Mesenchymal stem cell (in vitro differentiated cells and primary cell): ENCODE data around the gene ALPK3.

ENCODE experiments used
- DNase-seq: peaks from one replicate; pipeline ENCODE4 v3.0.0-alpha.2; 2013
- H2AFZ ChIP-seq: one replicate; pipeline ENCODE4 v1.6.1; 2013; ENCODE audit warnings: low read depth, mild to moderate bottlenecking, control low read depth, inconsistent platforms, low read length, moderate library complexity
- H2AK5ac ChIP-seq: 2 replicates; pipeline ENCODE4 v1.6.1; 2013; ENCODE audit warnings: low read length, moderate library complexity, mild to moderate bottlenecking, inconsistent platforms; ENCODE audit not compliant: severe bottlenecking
- H2BK120ac ChIP-seq: one replicate; pipeline ENCODE4 v1.6.1; 2013; ENCODE audit warnings: low read depth, mild to moderate bottlenecking, inconsistent platforms, low read length, moderate library complexity
- H2BK12ac ChIP-seq, 2 experiments: one replicate each; pipeline ENCODE4 v1.6.1; 2013; ENCODE audit warnings: inconsistent platforms in 2 of 2, low read length in 2 of 2, mild to moderate bottlenecking in 2 of 2, moderate library complexity in 2 of 2, control low read depth in 1 of 2
- H2BK15ac ChIP-seq: one replicate; pipeline ENCODE4 v1.6.1; 2013; ENCODE audit warnings: mild to moderate bottlenecking, low read depth, inconsistent platforms; ENCODE audit not compliant: poor library complexity, severe bottlenecking
- H2BK5ac ChIP-seq: 2 replicates; pipeline ENCODE4 v1.6.1; 2013; ENCODE audit warnings: low read depth, mild to moderate bottlenecking, low read length, control low read depth, inconsistent platforms; ENCODE audit not compliant: poor library complexity, severe bottlenecking
- H3K14ac ChIP-seq, 2 experiments: one replicate each; pipeline ENCODE4 v1.6.1; 2013; ENCODE audit warnings: inconsistent platforms in 2 of 2, low read length in 2 of 2, control low read depth in 1 of 2, mild to moderate bottlenecking in 1 of 2, moderate library complexity in 1 of 2
- H3K18ac ChIP-seq, 2 experiments: one replicate each; pipeline ENCODE4 v1.6.1; 2013; ENCODE audit warnings: inconsistent platforms in 2 of 2, low read length in 2 of 2, control low read depth in 1 of 2, low read depth in 1 of 2, mild to moderate bottlenecking in 1 of 2
- H3K23ac ChIP-seq, 2 experiments: one replicate each; pipeline ENCODE4 v1.6.1; 2013; ENCODE audit warnings: inconsistent platforms in 2 of 2, low read length in 2 of 2, mild to moderate bottlenecking in 2 of 2, moderate library complexity in 2 of 2, control low read depth in 1 of 2
- H3K27ac ChIP-seq: 2 replicates; pipeline ENCODE4 v1.5.1; 2013; ENCODE audit warnings: mild to moderate bottlenecking, moderate library complexity, low read length, control low read depth, inconsistent platforms; ENCODE audit not compliant: poor library complexity, severe bottlenecking
- H3K27me3 ChIP-seq, 2 experiments: 2 replicates each; pipeline versions ENCODE4 v1.6.1 to v1.7.0; 2013; ENCODE audit warnings: low read length in 2 of 2, mild to moderate bottlenecking in 2 of 2, moderate library complexity in 2 of 2, control low read depth in 1 of 2, inconsistent platforms in 1 of 2; ENCODE audit not compliant: control insufficient read depth in 1 of 2, insufficient read depth in 1 of 2
- H3K36me3 ChIP-seq, 2 experiments: 2 replicates each; pipeline versions ENCODE4 v1.6.1 to v1.7.0; 2013; ENCODE audit warnings: low read length in 2 of 2, control low read depth in 1 of 2, inconsistent platforms in 1 of 2, low read depth in 1 of 2, mild to moderate bottlenecking in 1 of 2; ENCODE audit not compliant: insufficient read depth in 2 of 2, control insufficient read depth in 1 of 2
- H3K4ac ChIP-seq, 2 experiments: one replicate each; pipeline ENCODE4 v1.6.1; 2013; ENCODE audit warnings: inconsistent platforms in 2 of 2, low read length in 2 of 2, mild to moderate bottlenecking in 2 of 2, moderate library complexity in 2 of 2, control low read depth in 1 of 2, low read depth in 1 of 2
- H3K4me1 ChIP-seq: 2 replicates; pipeline ENCODE4 v1.6.1; 2013; ENCODE audit warnings: low read depth, low read length, control low read depth; ENCODE audit not compliant: control insufficient read depth, insufficient read depth
- H3K4me2 ChIP-seq: 2 replicates; pipeline ENCODE4 v1.6.1; 2013; ENCODE audit warnings: low read length, mild to moderate bottlenecking, inconsistent platforms; ENCODE audit not compliant: poor library complexity, severe bottlenecking
- H3K4me3 ChIP-seq, 2 experiments: 2 replicates each; pipeline versions ENCODE4 v1.5.1 to v1.7.0; 2013; ENCODE audit warnings: low read length in 2 of 2, mild to moderate bottlenecking in 2 of 2, control low read depth in 1 of 2, low read depth in 1 of 2; ENCODE audit not compliant: insufficient read depth in 1 of 2
- H3K79me1 ChIP-seq: replicated peaks from 2 replicates; pipeline ENCODE4 v1.6.1; 2013; ENCODE audit warnings: mild to moderate bottlenecking, control low read depth, low read length, inconsistent platforms; ENCODE audit not compliant: poor library complexity, severe bottlenecking
- H3K9ac ChIP-seq: 2 replicates; pipeline ENCODE4 v1.7.0; 2013; ENCODE audit warnings: mild to moderate bottlenecking, low read length, moderate library complexity
- H3K9me3 ChIP-seq: 2 replicates; pipeline ENCODE4 v1.7.0; 2013; ENCODE audit warnings: mild to moderate bottlenecking, low read length; ENCODE audit not compliant: control insufficient read depth
- H4K8ac ChIP-seq: one replicate; pipeline ENCODE4 v1.6.1; 2013; ENCODE audit warnings: inconsistent platforms, mild to moderate bottlenecking, low read length, moderate library complexity
- H4K91ac ChIP-seq: one replicate; pipeline ENCODE4 v1.6.1; 2013; ENCODE audit warnings: mild to moderate bottlenecking, low read length, inconsistent platforms
- WGBS: methylation state at CpG from one replicate; pipeline ENCODE4 v1.1.7; 2013; ENCODE audit warnings: mixed read lengths; 5-methylcytosine and 5-hydroxymethylcytosine counted together

ALPK3 gene

GRCh38 chr15:84804005-84804900 is 12.9 kb upstream of the ALPK3 start:
- Histone ChIP-seq H4K91ac (no peak overlapping the region), H3K27me3 (no peaks in the 10 kb centered on the region), H2AK5ac (no peak overlapping the region), H3K9me3 (no peaks in the 10 kb centered on the region), H3K36me3 (peaks cover 49 to 71% of the 10 kb centered on the region in 2 experiments), H4K8ac (no peak overlapping the region), H3K4ac (no peak overlapping the region), H3K18ac (no peak overlapping the region), H3K4me1 (no peaks in the 10 kb centered on the region), H2BK15ac (no peak overlapping the region), H3K4me3 (no peak overlapping the region), H2BK12ac (no peak overlapping the region), H3K4me2 (no peak overlapping the region), H2AFZ (no peak overlapping the region), H3K23ac (no peak overlapping the region), H3K9ac (no peak overlapping the region), H2BK5ac (no peak overlapping the region), H3K79me1 (peaks cover 22% of the 10 kb centered on the region), H3K27ac (no peak overlapping the region), H2BK120ac (no peak overlapping the region), H3K14ac (peak overlapping the region in 1 of 2 experiments; percentile 24)
- WGBS, result 91% methylated on average over 4 of the region's 4 CpGs
- no peak for DNase-seq

GRCh38 chr15:84805221-84805620 is 11.9 kb upstream of the ALPK3 start:
- no peaks in the 10 kb centered on the region for H3K27me3 ChIP-seq
- H3K14ac ChIP-seq, result no peak overlapping the region
- no peak overlapping the region for H2BK12ac ChIP-seq
- no peak overlapping the region for H3K23ac ChIP-seq
- H2BK120ac ChIP-seq, result no peak overlapping the region
- H3K9me3 ChIP-seq, result no peaks in the 10 kb centered on the region
- H3K4me1 ChIP-seq, result peaks cover 3% of the 10 kb centered on the region
- H2AK5ac ChIP-seq, result no peak overlapping the region
- no peak overlapping the region for H3K9ac ChIP-seq
- no peak overlapping the region for H4K91ac ChIP-seq
- no peak overlapping the region for H3K4me3 ChIP-seq
- H3K27ac ChIP-seq, result no peak overlapping the region
- no peak for DNase-seq
- no peak overlapping the region for H3K4ac ChIP-seq
- H2BK5ac ChIP-seq, result no peak overlapping the region
- no peak overlapping the region for H3K4me2 ChIP-seq
- H3K18ac ChIP-seq, result no peak overlapping the region
- no peak overlapping the region for H2AFZ ChIP-seq
- H2BK15ac ChIP-seq, result no peak overlapping the region
- H3K36me3 ChIP-seq, result peaks cover 39 to 62% of the 10 kb centered on the region in 2 experiments
- WGBS, result 100% methylated on average over 1 of the region's 1 CpG
- H4K8ac ChIP-seq, result no peak overlapping the region
- peaks cover 13% of the 10 kb centered on the region for H3K79me1 ChIP-seq

GRCh38 chr15:84807228-84807627 is 9.9 kb upstream of the ALPK3 start:
- no peak overlapping the region for H2BK120ac ChIP-seq
- peaks cover 10% of the 10 kb centered on the region for H3K79me1 ChIP-seq
- no peak overlapping the region for H3K4me2 ChIP-seq
- no peak overlapping the region for H3K4me3 ChIP-seq
- no peak overlapping the region for H2BK5ac ChIP-seq
- H3K4ac ChIP-seq, result no peak overlapping the region
- no peak overlapping the region for H3K27ac ChIP-seq
- no peak overlapping the region for H3K14ac ChIP-seq
- no peaks in the 10 kb centered on the region for H3K9me3 ChIP-seq
- no peak overlapping the region for H3K23ac ChIP-seq
- no peak overlapping the region for H2AFZ ChIP-seq
- no peak overlapping the region for H4K91ac ChIP-seq
- H3K36me3 ChIP-seq, result peaks cover 23 to 44% of the 10 kb centered on the region in 2 experiments
- no peak overlapping the region for H2BK15ac ChIP-seq
- H3K18ac ChIP-seq, result no peak overlapping the region
- no peaks in the 10 kb centered on the region for H3K27me3 ChIP-seq
- H2BK12ac ChIP-seq, result no peak overlapping the region
- H3K4me1 ChIP-seq, result peaks cover 4% of the 10 kb centered on the region
- no peak overlapping the region for H4K8ac ChIP-seq
- H2AK5ac ChIP-seq, result no peak overlapping the region
- 95% methylated on average over 1 of the region's 3 CpGs for WGBS
- no peak overlapping the region for H3K9ac ChIP-seq
- no peak for DNase-seq

GRCh38 chr15:84810073-84810840 is 6.9 kb upstream of the ALPK3 start:
- H2AK5ac ChIP-seq, result no peak overlapping the region
- peak overlapping the region in 1 of 2 experiments; percentile 29 for H2BK12ac ChIP-seq
- peaks cover 4 to 16% of the 10 kb centered on the region in 2 experiments for H3K36me3 ChIP-seq
- H3K14ac ChIP-seq, result no peak overlapping the region
- no peak overlapping the region for H2BK15ac ChIP-seq
- no peaks in the 10 kb centered on the region for H3K79me1 ChIP-seq
- H2AFZ ChIP-seq, result no peak overlapping the region
- H3K9me3 ChIP-seq, result no peaks in the 10 kb centered on the region
- no peak overlapping the region for H4K91ac ChIP-seq
- H3K4ac ChIP-seq, result no peak overlapping the region
- H3K9ac ChIP-seq, result no peak overlapping the region
- no peak overlapping the region for H3K23ac ChIP-seq
- H2BK5ac ChIP-seq, result no peak overlapping the region
- DNase-seq, result peak; percentile 51
- H3K18ac ChIP-seq, result peak overlapping the region in 1 of 2 experiments; percentile 44
- H2BK120ac ChIP-seq, result no peak overlapping the region
- H3K27ac ChIP-seq, result no peak overlapping the region
- no peak overlapping the region for H3K4me2 ChIP-seq
- H3K4me3 ChIP-seq, result no peak overlapping the region
- WGBS, result 88% methylated on average over 7 of the region's 7 CpGs
- H3K4me1 ChIP-seq, result peaks cover 4% of the 10 kb centered on the region
- no peak overlapping the region for H4K8ac ChIP-seq
- H3K27me3 ChIP-seq, result no peaks in the 10 kb centered on the region
